Colonic mucosa (tissue), 4 donors: Measurements from ENCODE around the gene GRIK4. TPM values are rescaled to one million over a fixed set of nuclear protein-coding genes. Genes with fewer than 3 reads are reported as not detected.
A peak's percentile ranks its signal among the peaks of the same experiment; 100 is the strongest.

Experiments used
- DNase-seq: peaks from one replicate; pipeline ENCODE4 v3.0.0-alpha.2; 2020
- H3K27ac ChIP-seq: fragments of 200-600 bp; one replicate; pipeline ENCODE4 v1.8.0; 2021
- H3K27me3 ChIP-seq: fragments of 200-600 bp; one replicate; pipeline ENCODE4 v1.8.0; 2021
- H3K36me3 ChIP-seq: fragments of 200-600 bp; one replicate; pipeline ENCODE4 v1.8.0; 2021
- H3K4me1 ChIP-seq: fragments of 200-600 bp; one replicate; pipeline ENCODE4 v1.8.0; 2021; ENCODE audit warnings: mild to moderate bottlenecking
- H3K4me3 ChIP-seq: fragments of 200-600 bp; one replicate; pipeline ENCODE4 v1.8.0; 2021
- H3K9ac ChIP-seq, 2 donors: one replicate each; pipeline ENCODE4 v1.7.0; 2013; ENCODE audit warnings: control low read depth in 2 of 2, low read depth in 2 of 2, low read length in 2 of 2
- H3K9me3 ChIP-seq: fragments of 200-600 bp; one replicate; pipeline ENCODE4 v1.8.0; 2021
- intact Hi-C: fragments of 100-400 bp; cut with DNase I; formaldehyde crosslinking; loops from one replicate; pipeline ENCODE4 v1.14.1; 2022
- total RNA-seq, 2 donors: library from RNA; stranded (reverse); fragmentation: NEBNext Ultra II Directional in 1 of 2; extraction: Animal tissue kit (Norgen Biotek cat#: 25700) in 1 of 2; gene quantifications; one replicate each; pipeline ENCODE4 v1.2.1, GENCODE V29; 2021
- TF ChIP-seq, protein P1 (sequence below): fragments of 200-600 bp; IDR thresholded peaks from one replicate; pipeline ENCODE4 v1.8.0; 2022; ENCODE audit warnings: antibody characterized with exemption, mild to moderate bottlenecking
- donor health status: healthy.
- donor health status: DM: no; HTN: no; CAD: no.
- donor health status: DM: no; HTN: no; CAD: no.

GRIK4 gene
- total RNA-seq, 2 donors from 2014 or later, result 0.10 to 0.21 TPM

DNA sequence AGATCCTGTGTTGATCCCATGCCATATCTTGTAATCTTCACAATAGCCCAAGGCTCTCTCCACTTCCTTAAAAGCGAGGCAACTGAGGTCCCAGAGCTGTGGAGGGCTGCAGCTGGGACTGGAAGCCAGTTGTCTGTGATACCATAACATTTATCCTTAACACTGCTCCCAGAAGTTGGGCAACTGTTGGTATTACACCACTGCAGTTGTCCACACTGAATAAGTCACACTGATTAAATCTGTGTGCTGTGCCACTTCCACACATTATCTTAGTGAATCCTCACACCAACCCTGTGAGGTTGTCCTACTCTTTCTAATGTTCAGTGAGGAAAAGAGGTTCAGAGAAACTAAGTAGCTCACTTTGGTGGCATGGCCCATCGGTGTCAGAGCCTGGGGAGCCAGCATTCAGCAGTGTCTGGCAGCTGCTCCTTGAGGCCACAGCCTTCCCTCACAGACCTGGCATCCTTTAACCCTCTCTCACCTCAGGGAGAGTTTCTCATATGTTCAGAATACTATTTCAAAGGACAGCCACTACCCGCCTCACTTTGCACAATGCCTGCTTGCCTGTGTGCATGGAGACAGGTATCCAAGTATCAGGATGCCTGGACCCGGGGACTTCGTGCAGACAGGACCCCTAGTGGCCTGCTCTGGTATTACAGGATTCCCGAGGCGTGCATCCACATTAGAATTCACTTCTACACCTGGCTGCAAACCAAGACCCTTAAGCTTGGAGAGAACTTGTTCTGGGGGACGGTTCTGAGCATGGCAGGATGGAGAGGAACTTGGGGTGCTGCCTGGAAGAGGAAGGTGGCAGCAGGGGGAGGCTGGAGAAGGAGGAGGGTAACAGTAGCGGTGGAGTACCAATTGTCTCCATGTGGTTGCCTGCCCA is 290.5 kb downstream of the GRIK4 start:
- intact Hi-C loops, result loop anchor here (10.0 kb wide), 2 partner anchors 117 to 287 kb away; partner anchors contain the start of gene GRIK4
- no peak overlapping the region for H3K27ac ChIP-seq
- H3K9me3 ChIP-seq, result no peaks in the 10 kb centered on the region
- no peaks in the 10 kb centered on the region for H3K36me3 ChIP-seq
- DNase-seq, result peak; percentile 65
- no peaks in the 10 kb centered on the region for H3K4me1 ChIP-seq
- no peak overlapping the region for H3K9ac ChIP-seq
- TF ChIP-seq, protein P1, sequence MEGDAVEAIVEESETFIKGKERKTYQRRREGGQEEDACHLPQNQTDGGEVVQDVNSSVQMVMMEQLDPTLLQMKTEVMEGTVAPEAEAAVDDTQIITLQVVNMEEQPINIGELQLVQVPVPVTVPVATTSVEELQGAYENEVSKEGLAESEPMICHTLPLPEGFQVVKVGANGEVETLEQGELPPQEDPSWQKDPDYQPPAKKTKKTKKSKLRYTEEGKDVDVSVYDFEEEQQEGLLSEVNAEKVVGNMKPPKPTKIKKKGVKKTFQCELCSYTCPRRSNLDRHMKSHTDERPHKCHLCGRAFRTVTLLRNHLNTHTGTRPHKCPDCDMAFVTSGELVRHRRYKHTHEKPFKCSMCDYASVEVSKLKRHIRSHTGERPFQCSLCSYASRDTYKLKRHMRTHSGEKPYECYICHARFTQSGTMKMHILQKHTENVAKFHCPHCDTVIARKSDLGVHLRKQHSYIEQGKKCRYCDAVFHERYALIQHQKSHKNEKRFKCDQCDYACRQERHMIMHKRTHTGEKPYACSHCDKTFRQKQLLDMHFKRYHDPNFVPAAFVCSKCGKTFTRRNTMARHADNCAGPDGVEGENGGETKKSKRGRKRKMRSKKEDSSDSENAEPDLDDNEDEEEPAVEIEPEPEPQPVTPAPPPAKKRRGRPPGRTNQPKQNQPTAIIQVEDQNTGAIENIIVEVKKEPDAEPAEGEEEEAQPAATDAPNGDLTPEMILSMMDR, result peak; percentile 92
- H3K4me3 ChIP-seq, result no peak overlapping the region
- no peaks in the 10 kb centered on the region for H3K27me3 ChIP-seq

DNA sequence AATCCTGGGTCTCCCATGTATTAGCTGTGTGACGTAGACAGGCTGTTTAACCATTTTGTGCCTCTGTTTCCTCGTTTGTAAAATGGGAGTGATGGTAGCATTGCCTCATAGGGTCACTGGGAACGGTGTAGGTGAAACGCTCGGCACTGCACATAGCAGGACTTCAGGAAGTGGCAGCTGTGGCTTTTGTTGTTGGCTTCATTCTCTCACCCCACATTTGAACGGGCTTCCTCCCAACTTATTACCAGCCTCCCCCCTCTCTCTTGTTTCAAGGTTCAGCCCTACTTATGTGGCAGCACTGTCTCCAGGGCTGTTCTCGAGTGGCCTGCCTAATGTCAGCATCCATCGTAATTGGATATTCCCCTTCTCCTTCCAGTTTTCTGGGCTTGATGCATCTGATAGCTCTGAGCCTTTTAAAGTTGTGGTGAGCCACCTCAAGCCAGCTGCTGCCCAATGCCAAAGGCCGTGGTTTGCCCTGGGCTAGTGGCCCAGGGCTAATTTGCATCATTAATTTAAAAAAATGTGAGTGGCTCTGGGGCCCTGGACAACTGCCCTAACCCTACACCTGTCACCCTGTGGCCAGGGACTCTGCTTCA is 294.5 kb downstream of the GRIK4 start:
- no peak overlapping the region for H3K27ac ChIP-seq
- DNase-seq, result no peak
- intact Hi-C loops, result loop anchor here (10.0 kb wide), 2 partner anchors 121 to 291 kb away; partner anchors contain the start of gene GRIK4
- no peak overlapping the region for H3K4me3 ChIP-seq
- no peaks in the 10 kb centered on the region for H3K36me3 ChIP-seq
- no peak overlapping the region for H3K9ac ChIP-seq
- no peaks in the 10 kb centered on the region for H3K4me1 ChIP-seq
- TF ChIP-seq, protein P1, result no peak
- H3K27me3 ChIP-seq, result no peaks in the 10 kb centered on the region
- H3K9me3 ChIP-seq, result no peaks in the 10 kb centered on the region

DNA sequence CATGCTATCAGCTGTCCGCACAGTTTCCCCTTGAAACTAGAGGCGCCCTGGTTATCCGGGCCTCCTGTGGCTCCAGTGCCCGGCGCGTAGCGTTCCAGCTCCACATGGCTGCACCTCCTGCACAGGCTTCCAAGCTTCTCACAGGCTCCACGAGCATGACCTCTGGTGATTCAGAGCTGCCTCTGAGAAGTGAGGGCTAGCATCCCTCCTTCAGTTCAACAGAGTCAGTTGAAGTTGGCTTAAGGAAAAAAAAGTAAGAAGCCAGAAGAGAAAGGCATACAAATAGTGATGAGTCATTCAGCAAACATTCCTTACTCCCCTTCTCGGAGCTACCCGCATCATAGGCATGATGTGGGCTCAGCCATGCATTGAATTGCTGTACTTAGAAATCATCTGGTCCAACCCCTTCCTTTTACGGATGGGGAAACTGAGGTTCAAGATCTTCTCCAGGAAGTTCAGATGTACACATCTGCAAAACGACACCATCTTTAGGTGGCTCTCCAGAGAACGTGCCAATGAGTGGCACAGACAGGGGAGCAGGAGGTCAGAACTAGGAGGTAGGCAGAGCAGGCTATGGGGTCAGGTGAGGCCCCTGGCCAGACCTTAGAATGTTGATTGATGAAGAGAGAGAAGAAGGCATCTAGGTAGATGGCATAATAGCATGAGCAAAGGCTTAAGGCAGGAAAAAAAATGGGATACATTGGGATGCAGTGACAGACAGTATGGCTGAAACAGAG is 296.0 kb downstream of the GRIK4 start:
- no peak overlapping the region for H3K27ac ChIP-seq
- H3K4me1 ChIP-seq, result no peaks in the 10 kb centered on the region
- no peak overlapping the region for H3K9ac ChIP-seq
- intact Hi-C loops, result loop anchor here (10.0 kb wide), 2 partner anchors 123 to 293 kb away; partner anchors contain the start of gene GRIK4
- H3K4me3 ChIP-seq, result no peak overlapping the region
- H3K36me3 ChIP-seq, result no peaks in the 10 kb centered on the region
- DNase-seq, result no peak
- no peaks in the 10 kb centered on the region for H3K27me3 ChIP-seq
- H3K9me3 ChIP-seq, result no peaks in the 10 kb centered on the region
- TF ChIP-seq, protein P1, result no peak

DNA sequence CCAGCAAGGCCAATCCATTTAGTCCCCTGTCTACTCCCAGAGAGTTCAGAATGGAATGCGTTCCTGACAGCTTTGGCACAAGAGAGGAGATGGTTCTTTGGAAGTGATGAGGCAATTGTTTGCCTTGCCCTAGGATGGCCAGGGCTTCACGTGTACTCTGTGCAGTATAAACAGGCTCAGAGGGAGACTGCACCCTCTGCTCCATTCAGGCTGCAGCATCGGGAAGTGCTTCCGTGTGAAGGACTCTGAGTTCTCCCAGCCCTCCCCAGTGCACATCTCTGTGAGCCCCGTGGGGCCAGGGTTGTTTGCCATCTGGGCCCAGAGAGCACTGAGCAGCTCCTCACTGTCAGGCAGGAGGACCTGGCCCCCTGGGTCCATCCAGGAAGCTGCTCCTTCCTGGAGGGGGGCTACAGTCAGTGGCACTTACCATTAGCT is 297.1 kb downstream of the GRIK4 start:
- intact Hi-C loops, result loop anchor here (10.0 kb wide), 2 partner anchors 124 to 294 kb away; partner anchors contain the start of gene GRIK4
- TF ChIP-seq, protein P1, result no peak
- Histone ChIP-seq H3K9me3 (no peaks in the 10 kb centered on the region), H3K9ac (no peak overlapping the region), H3K27me3 (no peaks in the 10 kb centered on the region), H3K36me3 (no peaks in the 10 kb centered on the region), H3K27ac (no peak overlapping the region), H3K4me3 (no peak overlapping the region), H3K4me1 (no peaks in the 10 kb centered on the region)
- DNase-seq, result no peak

DNA sequence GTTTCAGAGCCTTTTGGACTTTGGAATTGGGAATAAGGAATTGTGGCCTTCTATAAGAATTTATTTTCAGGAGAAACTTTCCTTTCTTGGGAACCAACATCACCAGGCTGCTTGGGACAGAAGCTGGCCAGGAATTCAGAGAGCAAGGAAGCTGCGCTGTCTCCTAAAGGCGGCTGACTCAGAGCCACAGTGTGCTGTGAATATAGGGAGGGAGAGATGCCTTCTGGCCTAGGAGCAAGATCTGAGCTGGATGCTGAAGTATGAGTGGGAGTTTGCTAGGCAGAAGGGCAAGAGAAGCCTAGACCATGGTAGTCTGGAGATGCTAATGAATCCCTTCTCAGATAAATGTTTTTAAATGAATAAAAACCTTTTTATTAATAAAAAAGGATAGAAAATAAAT is 298.7 kb downstream of the GRIK4 start:
- no peak for DNase-seq
- H3K4me3 ChIP-seq, result no peak overlapping the region
- TF ChIP-seq, protein P1, result no peak
- H3K9ac ChIP-seq, result no peak overlapping the region
- no peaks in the 10 kb centered on the region for H3K27me3 ChIP-seq
- intact Hi-C loops, result no loop called here
- H3K36me3 ChIP-seq, result no peaks in the 10 kb centered on the region
- H3K4me1 ChIP-seq, result no peaks in the 10 kb centered on the region
- H3K27ac ChIP-seq, result no peak overlapping the region
- no peaks in the 10 kb centered on the region for H3K9me3 ChIP-seq
